ENCODE results near the gene ZNF577.

Gene ZNF577

DNA sequence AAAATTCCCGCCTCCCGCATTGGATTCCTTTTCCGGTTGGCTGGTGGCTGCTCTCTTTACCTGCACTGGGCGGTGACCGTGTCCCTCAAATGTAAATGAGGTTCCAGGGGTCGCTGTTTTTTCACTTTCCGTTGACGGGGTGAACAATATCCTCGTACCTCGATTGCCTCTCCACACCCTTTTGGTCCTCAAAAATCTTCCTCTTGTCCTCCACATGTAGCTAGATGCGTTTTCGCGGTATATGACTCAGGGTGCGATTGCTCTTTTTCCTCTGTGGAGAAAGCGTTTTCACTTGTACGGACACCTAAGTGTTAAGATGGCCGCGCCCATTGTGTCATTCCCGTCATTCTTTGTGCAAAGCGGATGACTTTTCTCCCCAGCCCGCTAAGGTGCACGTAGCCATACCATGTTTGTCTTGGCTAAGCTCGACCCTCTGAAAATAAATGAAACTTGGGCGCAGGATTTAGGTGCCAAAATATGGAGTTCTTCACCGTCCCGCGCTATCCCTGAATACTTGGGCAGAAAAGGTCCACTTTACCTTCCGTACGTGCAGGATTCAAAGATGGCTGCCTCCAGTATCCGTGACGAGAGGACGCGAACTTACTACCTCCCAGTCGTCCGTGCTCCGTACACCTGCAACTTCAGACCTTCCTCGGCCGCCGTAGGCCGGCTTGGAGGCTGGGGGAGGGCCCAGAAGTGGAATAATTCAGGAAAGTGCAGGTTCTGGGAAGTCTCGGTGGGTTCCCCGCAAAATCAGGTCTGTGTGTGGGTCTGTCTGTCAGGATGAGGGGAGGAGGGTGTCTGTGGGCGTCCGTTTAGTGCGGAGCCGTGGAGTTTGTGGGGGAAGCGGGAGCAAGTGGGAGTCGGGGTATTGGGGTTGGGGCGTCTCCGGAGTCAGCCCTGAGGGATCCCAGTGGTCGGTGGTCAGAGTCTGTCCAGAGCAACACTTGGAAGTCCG, 39.3 kb upstream of the ZNF577 start, which contains the start of gene ZNF613:
Gene ZNF613 (plus strand): TSS at position 689 of the 958 bp plus-strand sequence. CDS start 8,749 bp downstream, outside the sequence.
- Histone ChIP-seq H3K79me2 (ENCODE audit: insufficient read depth, low read length) (peaks cover 17% of the 10 kb centered on the region), H3K36me3 (ENCODE audit: insufficient read depth, low read length) (0 out of 2 replicates have a peak, but pooled peaks cover 8% of the 10 kb centered on the region), H3K9me3 (ENCODE audit: insufficient read depth, low read depth, low read length) (peaks cover 18% of the 10 kb centered on the region; the same call in 1 of the 2 replicates), H3K9ac (ENCODE audit: low read depth, low read length, poor library complexity, severe bottlenecking) (peak within 1 kb of the TSS; percentile 82), H4K20me1 (ENCODE audit: insufficient read depth, low read length, poor library complexity, severe bottlenecking) (no peaks in the 10 kb centered on the region), H3K27me3 (ENCODE audit: insufficient read depth, low read length, poor library complexity, severe bottlenecking) (no peaks in the 10 kb centered on the region), H3K4me3 (ENCODE audit: low read length, poor library complexity, severe bottlenecking) (peak within 1 kb of the TSS; percentile 84), H3K4me2 (ENCODE audit: low read depth, low read length, poor library complexity, severe bottlenecking) (peak within 1 kb of the TSS; percentile 70), H3F3A (ENCODE audit: low read depth) (no peaks in the 10 kb centered on the region), H3K4me1 (ENCODE audit: insufficient read depth, low read length, poor library complexity, severe bottlenecking) (peaks cover 11% of the 10 kb centered on the region), H2AFZ (ENCODE audit: low read length) (peak within 1 kb of the TSS; percentile 99), H3K9me2 (replicated peaks; ENCODE audit: low read depth, low read length) (no peaks in the 10 kb centered on the region)
- no peak for TF ChIP-seq EZH2phosphoT487 (IDR thresholded peaks at IDR 0.05; ENCODE audit: borderline replicate concordance)
- TF ChIP-seq, protein P1, sequence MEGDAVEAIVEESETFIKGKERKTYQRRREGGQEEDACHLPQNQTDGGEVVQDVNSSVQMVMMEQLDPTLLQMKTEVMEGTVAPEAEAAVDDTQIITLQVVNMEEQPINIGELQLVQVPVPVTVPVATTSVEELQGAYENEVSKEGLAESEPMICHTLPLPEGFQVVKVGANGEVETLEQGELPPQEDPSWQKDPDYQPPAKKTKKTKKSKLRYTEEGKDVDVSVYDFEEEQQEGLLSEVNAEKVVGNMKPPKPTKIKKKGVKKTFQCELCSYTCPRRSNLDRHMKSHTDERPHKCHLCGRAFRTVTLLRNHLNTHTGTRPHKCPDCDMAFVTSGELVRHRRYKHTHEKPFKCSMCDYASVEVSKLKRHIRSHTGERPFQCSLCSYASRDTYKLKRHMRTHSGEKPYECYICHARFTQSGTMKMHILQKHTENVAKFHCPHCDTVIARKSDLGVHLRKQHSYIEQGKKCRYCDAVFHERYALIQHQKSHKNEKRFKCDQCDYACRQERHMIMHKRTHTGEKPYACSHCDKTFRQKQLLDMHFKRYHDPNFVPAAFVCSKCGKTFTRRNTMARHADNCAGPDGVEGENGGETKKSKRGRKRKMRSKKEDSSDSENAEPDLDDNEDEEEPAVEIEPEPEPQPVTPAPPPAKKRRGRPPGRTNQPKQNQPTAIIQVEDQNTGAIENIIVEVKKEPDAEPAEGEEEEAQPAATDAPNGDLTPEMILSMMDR (conservative IDR thresholded peaks at IDR 0.05; ENCODE audit: low read length) = peak; percentile 53

DNA sequence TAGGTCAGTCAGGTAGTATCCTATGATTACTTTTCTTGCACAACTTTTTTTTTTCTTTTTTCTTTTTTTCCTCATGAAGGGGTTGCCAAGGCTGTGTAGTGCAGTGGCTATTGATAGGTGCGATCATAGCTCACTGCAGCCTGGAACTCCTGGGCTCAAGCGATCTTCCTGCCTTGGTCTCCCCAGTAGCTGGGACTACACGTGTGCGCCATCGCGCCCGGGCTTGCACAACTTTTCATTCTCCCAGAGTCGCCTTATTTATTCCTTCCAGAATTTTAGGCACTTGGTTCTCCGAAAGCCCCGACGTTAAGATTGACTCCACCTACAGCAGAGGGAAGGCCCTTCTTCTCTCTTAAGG, 38.7 kb upstream of the ZNF577 start:
- H3K9me2 ChIP-seq (replicated peaks; ENCODE audit: low read depth, low read length) = no peaks in the 10 kb centered on the region
- H3K79me2 ChIP-seq (ENCODE audit: insufficient read depth, low read length) = peaks cover 17% of the 10 kb centered on the region
- peak overlapping the region; percentile 99 for H2AFZ ChIP-seq (ENCODE audit: low read length)
- no peaks in the 10 kb centered on the region for H3F3A ChIP-seq (ENCODE audit: low read depth)
- H3K27me3 ChIP-seq (ENCODE audit: insufficient read depth, low read length, poor library complexity, severe bottlenecking) = no peaks in the 10 kb centered on the region
- H3K4me2 ChIP-seq (ENCODE audit: low read depth, low read length, poor library complexity, severe bottlenecking) = peak overlapping the region; percentile 70
- 0 out of 2 replicates have a peak, but pooled peaks cover 8% of the 10 kb centered on the region for H3K36me3 ChIP-seq (ENCODE audit: insufficient read depth, low read length)
- peak overlapping the region; percentile 84 for H3K4me3 ChIP-seq (ENCODE audit: low read length, poor library complexity, severe bottlenecking)
- peaks cover 11% of the 10 kb centered on the region for H3K4me1 ChIP-seq (ENCODE audit: insufficient read depth, low read length, poor library complexity, severe bottlenecking)
- no peaks in the 10 kb centered on the region for H4K20me1 ChIP-seq (ENCODE audit: insufficient read depth, low read length, poor library complexity, severe bottlenecking)
- peak overlapping the region; percentile 82 for H3K9ac ChIP-seq (ENCODE audit: low read depth, low read length, poor library complexity, severe bottlenecking)
- H3K9me3 ChIP-seq (ENCODE audit: insufficient read depth, low read depth, low read length) = peaks cover 24% of the 10 kb centered on the region; the same call in 1 of the 2 replicates
- no peak for TF ChIP-seq EZH2phosphoT487 (IDR thresholded peaks at IDR 0.05; ENCODE audit: borderline replicate concordance)
- TF ChIP-seq, protein P1 (conservative IDR thresholded peaks at IDR 0.05; ENCODE audit: low read length) = no peak

DNA sequence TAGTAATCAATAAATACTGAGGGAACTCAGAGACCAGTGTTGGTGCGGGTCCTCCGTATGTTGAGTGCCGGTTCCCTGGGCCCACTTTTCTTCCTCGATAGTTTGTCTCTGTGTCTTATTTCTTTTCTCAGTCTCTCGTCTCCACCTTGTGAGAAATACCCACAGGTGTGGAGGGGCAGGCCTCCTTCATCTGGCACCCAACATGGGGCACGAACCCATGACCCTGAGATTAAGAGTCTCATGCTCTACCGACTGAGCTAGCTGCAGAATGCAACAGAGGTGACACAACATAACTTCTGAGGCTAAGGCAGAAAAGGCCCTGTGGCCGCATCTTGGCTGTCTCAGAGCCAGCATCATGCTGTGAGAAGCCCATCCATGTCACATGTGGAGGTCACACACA, 34.2 kb upstream of the ZNF577 start:
- Histone ChIP-seq H4K20me1 (ENCODE audit: insufficient read depth, low read length, poor library complexity, severe bottlenecking) (no peaks in the 10 kb centered on the region), H2AFZ (ENCODE audit: low read length) (no peak overlapping the region), H3K79me2 (ENCODE audit: insufficient read depth, low read length) (no peaks in the 10 kb centered on the region), H3K36me3 (ENCODE audit: insufficient read depth, low read length) (no peaks in the 10 kb centered on the region), H3K9me2 (replicated peaks; ENCODE audit: low read depth, low read length) (no peaks in the 10 kb centered on the region), H3K4me3 (ENCODE audit: low read length, poor library complexity, severe bottlenecking) (no peak overlapping the region), H3K27me3 (ENCODE audit: insufficient read depth, low read length, poor library complexity, severe bottlenecking) (no peaks in the 10 kb centered on the region), H3K4me1 (ENCODE audit: insufficient read depth, low read length, poor library complexity, severe bottlenecking) (no peaks in the 10 kb centered on the region), H3F3A (ENCODE audit: low read depth) (no peaks in the 10 kb centered on the region), H3K4me2 (ENCODE audit: low read depth, low read length, poor library complexity, severe bottlenecking) (no peak overlapping the region), H3K9me3 (ENCODE audit: insufficient read depth, low read depth, low read length) (peaks cover 37% of the 10 kb centered on the region; the same call in 1 of the 2 replicates), H3K9ac (ENCODE audit: low read depth, low read length, poor library complexity, severe bottlenecking) (no peak overlapping the region)
- TF ChIP-seq, protein P1 (conservative IDR thresholded peaks at IDR 0.05; ENCODE audit: low read length) = no peak
- no peak for TF ChIP-seq EZH2phosphoT487 (IDR thresholded peaks at IDR 0.05; ENCODE audit: borderline replicate concordance)
